NCI-H446 (cell line): Measurements from ENCODE around the gene ZFP1.
A peak's percentile ranks its signal among the peaks of the same experiment; 100 is the strongest.

Experiments used
- DNase-seq, 2 experiments: peaks; one replicate each; lab custom pipeline; 2025; lab: John Stamatoyannopoulos, UW

ZFP1 gene

GRCh38 chr16:75148311-75149195 lies at the start of gene ZFP1:
Gene ZFP1 (plus strand): TSS chr16:75148524. CDS start chr16:75152952, 4,428 bp downstream.
- peak; percentile 73 to 91 for DNase-seq

- DNase-seq = no peak
Measured at GRCh38 chr16:75099075-75099667, 49.2 kb upstream of the ZFP1 start.

GRCh38 chr16:75099738-75100602 lies 48.4 kb upstream of the ZFP1 start:
- no peak for DNase-seq

- DNase-seq = no peak
Measured at GRCh38 chr16:75100603-75100990, 47.7 kb upstream of the ZFP1 start.

GRCh38 chr16:75101635-75102034 lies 46.7 kb upstream of the ZFP1 start:
- no peak for DNase-seq

- DNase-seq = no peak
Measured at GRCh38 chr16:75102595-75102994, 45.7 kb upstream of the ZFP1 start.

GRCh38 chr16:75103994-75104393 lies 44.3 kb upstream of the ZFP1 start:
- no peak for DNase-seq

- DNase-seq = no peak
Measured at GRCh38 chr16:75104836-75105235, 43.5 kb upstream of the ZFP1 start.

- DNase-seq = no peak
Measured at GRCh38 chr16:75105306-75106061, 42.8 kb upstream of the ZFP1 start.

- DNase-seq = no peak
Measured at GRCh38 chr16:75106351-75107274, 41.7 kb upstream of the ZFP1 start.

GRCh38 chr16:75107505-75107904 lies 40.8 kb upstream of the ZFP1 start:
- no peak for DNase-seq

GRCh38 chr16:75108792-75109731 lies 39.3 kb upstream of the ZFP1 start:
- peak; percentile 74 to 90 for DNase-seq

- DNase-seq = peak; percentile 28 to 53
Measured at GRCh38 chr16:75109732-75110243, 38.5 kb upstream of the ZFP1 start.

GRCh38 chr16:75110637-75111513 lies 37.4 kb upstream of the ZFP1 start:
- DNase-seq = peak; percentile 64 to 86

- DNase-seq = no peak
Measured at GRCh38 chr16:75111514-75111940, 36.8 kb upstream of the ZFP1 start.

GRCh38 chr16:75111961-75112733 lies 36.2 kb upstream of the ZFP1 start:
- DNase-seq = no peak

GRCh38 chr16:75112734-75113491 lies 35.4 kb upstream of the ZFP1 start:
- DNase-seq = no peak
